A673 (cell line): ENCODE results near the gene NFILZ. TPM values are rescaled to one million over a fixed set of nuclear protein-coding genes. Genes with fewer than 3 reads are reported as not detected.

Experiments
- BruUV-seq: library from RNA; stranded (reverse); fragments of 400-500 nt; replicated peaks from 2 replicates; lab custom pipeline; 2021; lab: Mats Ljungman, UMichigan
- CTCF ChIA-PET: fragments of 300-600 bp; sonication (Branson Sonifier 250); formaldehyde crosslinking; loops from one replicate; lab custom pipeline; 2022; ENCODE audit warnings: antibody characterized with exemption; lab: Charles Lee
- POLR2A ChIA-PET: fragments of 300-600 bp; sonication (Branson Sonifier 250); formaldehyde crosslinking; loops from one replicate; lab custom pipeline; 2022; ENCODE audit warnings: antibody characterized with exemption; ENCODE audit not compliant: low non-redundant PET; lab: Charles Lee
- DNase-seq: peaks from one replicate; pipeline ENCODE4 v3.0.0-alpha.2; 2015; ENCODE audit warnings: low spot score
- H3K27ac ChIP-seq: fragments of 200-600 bp; sonication (generic); 2 replicates; pipeline ENCODE4 v1.5.1; 2016; ENCODE audit warnings: mixed run types, low read depth, mild to moderate bottlenecking, mixed read lengths, antibody characterized with exemption, low read length; ENCODE audit not compliant: poor library complexity, severe bottlenecking
- H3K27me3 ChIP-seq: fragments of 200-600 bp; sonication (generic); replicated peaks from 2 replicates; pipeline ENCODE4 v1.6.1; 2017; ENCODE audit warnings: mixed run types, low read depth, mild to moderate bottlenecking, mixed read lengths, antibody characterized with exemption, low read length; ENCODE audit not compliant: insufficient read depth, poor library complexity
- H3K36me3 ChIP-seq: fragments of 200-600 bp; sonication (generic); 2 replicates; pipeline ENCODE4 v1.6.1; 2016; ENCODE audit warnings: mixed run types, mild to moderate bottlenecking, mixed read lengths, antibody characterized with exemption, low read length; ENCODE audit not compliant: insufficient read depth, poor library complexity, severe bottlenecking
- H3K4me1 ChIP-seq: fragments of 200-600 bp; sonication (generic); 2 replicates; pipeline ENCODE4 v1.6.1; 2017; ENCODE audit warnings: mixed run types, mild to moderate bottlenecking, mixed read lengths, antibody characterized with exemption, low read length; ENCODE audit not compliant: insufficient read depth, poor library complexity, severe bottlenecking
- H3K4me3 ChIP-seq: fragments of 200-600 bp; sonication (generic); 2 replicates; pipeline ENCODE4 v1.5.1; 2016; ENCODE audit warnings: low read depth, mixed run types, mild to moderate bottlenecking, mixed read lengths, low read length; ENCODE audit not compliant: poor library complexity, severe bottlenecking
- H3K9me3 ChIP-seq: fragments of 200-600 bp; sonication (generic); 2 replicates; pipeline ENCODE4 v1.6.1; 2016; ENCODE audit warnings: mixed run types, low read depth, mild to moderate bottlenecking, mixed read lengths, antibody characterized with exemption, low read length; ENCODE audit not compliant: poor library complexity, severe bottlenecking
- EZH2 ChIP-seq: fragments of 200-600 bp; sonication (generic); IDR thresholded peaks from 2 replicates; pipeline ENCODE4 v1.6.1; 2017; ENCODE audit warnings: borderline replicate concordance, low read depth, mild to moderate bottlenecking, mixed read lengths, antibody characterized with exemption, low read length; ENCODE audit not compliant: poor library complexity, severe bottlenecking
- intact Hi-C: fragments of 100-400 bp; cut with micrococcal nuclease; formaldehyde crosslinking; loops from one replicate; pipeline ENCODE4 v1.10.0; 2022; ENCODE audit not compliant: unreplicated experiment
- total RNA-seq: library from RNA; stranded (reverse); gene quantifications from 2 replicates; pipeline ENCODE4 v1.2.3, GENCODE V29; 2021
- TF ChIP-seq, protein P1 (sequence below): fragments of 300-800, 200-600 bp; sonication (generic); conservative IDR thresholded peaks from 2 replicates; pipeline ENCODE4 v1.5.1; 2017; ENCODE audit warnings: low read depth, mild to moderate bottlenecking, antibody characterized with exemption, low read length, moderate library complexity, mixed read lengths

Gene NFILZ
- total RNA-seq, 1 experiment from 2014 or later, result not detected

DNA sequence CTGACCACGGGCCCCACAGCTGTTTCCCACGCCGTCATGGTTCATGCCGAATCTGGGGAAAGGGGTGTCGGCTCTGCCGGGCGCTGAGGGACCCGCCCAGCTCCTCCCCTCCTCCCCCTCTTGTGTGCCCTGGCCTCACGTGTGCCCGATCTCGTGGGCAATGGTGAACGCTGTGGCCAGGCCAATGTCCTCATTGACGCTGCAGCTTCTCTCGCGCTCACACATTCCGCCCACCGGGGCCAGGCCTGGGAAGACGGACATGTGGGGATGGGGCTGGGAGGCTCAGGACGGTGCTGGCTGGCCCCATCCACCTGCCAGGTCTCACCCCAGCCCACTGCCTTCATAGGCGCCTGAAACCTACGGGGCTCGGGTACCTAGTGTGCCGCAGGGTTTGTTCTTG lies 34.3 kb upstream of the NFILZ start:
- no peak for TF ChIP-seq EZH2
- BruUV-seq, result no TSS peak
- H3K27ac ChIP-seq, result no peak overlapping the region
- H3K4me1 ChIP-seq, result peaks cover 5% of the 10 kb centered on the region
- H3K27me3 ChIP-seq, result no peaks in the 10 kb centered on the region
- intact Hi-C loops, result no loop called here
- H3K36me3 ChIP-seq, result peaks cover 5% of the 10 kb centered on the region
- no peaks in the 10 kb centered on the region for H3K9me3 ChIP-seq
- H3K4me3 ChIP-seq, result no peak overlapping the region
- ChIA-PET CTCF (interaction anchor here (0.7 kb wide), 1 partner anchor 728 kb away, joined by 8 read pairs; no protein-coding TSS in a partner anchor), POLR2A (no interaction called here)
- DNase-seq, result no peak

DNA sequence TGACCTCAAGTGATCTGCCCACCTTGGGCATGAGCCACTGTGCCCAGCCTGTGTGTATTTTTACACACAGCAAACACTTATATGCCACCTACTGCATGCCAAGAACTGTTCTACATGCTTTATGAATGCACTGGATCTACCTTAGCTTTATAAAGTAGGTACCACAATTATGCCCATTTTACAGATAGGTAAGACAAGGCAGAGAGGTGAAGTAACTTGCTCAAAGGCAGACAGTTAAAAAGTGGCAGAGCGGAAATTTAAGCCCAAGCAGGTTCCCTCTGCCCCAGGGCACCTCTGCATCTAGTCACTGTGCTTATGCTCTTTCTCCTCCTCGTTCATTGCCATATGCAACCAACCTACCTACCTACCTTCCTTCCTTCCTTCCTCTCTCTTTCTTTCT lies 30.4 kb upstream of the NFILZ start:
- ChIA-PET CTCF (no interaction called here), POLR2A (no interaction called here)
- BruUV-seq, result no TSS peak
- TF ChIP-seq, protein P1, sequence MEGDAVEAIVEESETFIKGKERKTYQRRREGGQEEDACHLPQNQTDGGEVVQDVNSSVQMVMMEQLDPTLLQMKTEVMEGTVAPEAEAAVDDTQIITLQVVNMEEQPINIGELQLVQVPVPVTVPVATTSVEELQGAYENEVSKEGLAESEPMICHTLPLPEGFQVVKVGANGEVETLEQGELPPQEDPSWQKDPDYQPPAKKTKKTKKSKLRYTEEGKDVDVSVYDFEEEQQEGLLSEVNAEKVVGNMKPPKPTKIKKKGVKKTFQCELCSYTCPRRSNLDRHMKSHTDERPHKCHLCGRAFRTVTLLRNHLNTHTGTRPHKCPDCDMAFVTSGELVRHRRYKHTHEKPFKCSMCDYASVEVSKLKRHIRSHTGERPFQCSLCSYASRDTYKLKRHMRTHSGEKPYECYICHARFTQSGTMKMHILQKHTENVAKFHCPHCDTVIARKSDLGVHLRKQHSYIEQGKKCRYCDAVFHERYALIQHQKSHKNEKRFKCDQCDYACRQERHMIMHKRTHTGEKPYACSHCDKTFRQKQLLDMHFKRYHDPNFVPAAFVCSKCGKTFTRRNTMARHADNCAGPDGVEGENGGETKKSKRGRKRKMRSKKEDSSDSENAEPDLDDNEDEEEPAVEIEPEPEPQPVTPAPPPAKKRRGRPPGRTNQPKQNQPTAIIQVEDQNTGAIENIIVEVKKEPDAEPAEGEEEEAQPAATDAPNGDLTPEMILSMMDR, result no peak
- TF ChIP-seq EZH2, result no peak
- Histone ChIP-seq H3K4me1 (no peaks in the 10 kb centered on the region), H3K27me3 (no peaks in the 10 kb centered on the region), H3K4me3 (no peak overlapping the region), H3K27ac (no peak overlapping the region), H3K36me3 (peaks cover 24% of the 10 kb centered on the region), H3K9me3 (peaks cover 6% of the 10 kb centered on the region)
- intact Hi-C loops, result no loop called here
- DNase-seq, result no peak

DNA sequence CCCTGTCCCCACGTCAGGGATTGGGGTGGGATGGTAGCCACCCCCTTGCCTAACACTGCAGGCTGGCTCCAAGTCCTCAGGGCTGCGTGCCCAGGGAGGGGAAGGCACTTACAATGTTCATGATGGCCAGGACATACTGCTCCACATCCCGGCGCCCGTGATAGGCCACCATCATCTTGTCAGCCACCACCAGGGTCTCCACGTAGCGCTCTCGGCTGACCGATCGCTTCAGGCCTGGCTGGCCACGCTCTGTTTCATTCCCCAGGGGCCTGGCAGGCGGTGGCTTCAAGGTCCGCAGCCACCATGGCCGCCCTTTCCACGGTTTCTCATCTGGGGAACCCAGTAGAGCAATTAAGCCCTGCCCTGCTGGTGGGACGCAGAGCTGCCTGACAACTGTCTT lies 29.6 kb upstream of the NFILZ start:
- intact Hi-C loops, result no loop called here
- CTCF ChIA-PET, result interaction anchor here (0.5 kb wide), 1 partner anchor 922 kb away, joined by 4 read pairs; no protein-coding TSS in a partner anchor

DNA sequence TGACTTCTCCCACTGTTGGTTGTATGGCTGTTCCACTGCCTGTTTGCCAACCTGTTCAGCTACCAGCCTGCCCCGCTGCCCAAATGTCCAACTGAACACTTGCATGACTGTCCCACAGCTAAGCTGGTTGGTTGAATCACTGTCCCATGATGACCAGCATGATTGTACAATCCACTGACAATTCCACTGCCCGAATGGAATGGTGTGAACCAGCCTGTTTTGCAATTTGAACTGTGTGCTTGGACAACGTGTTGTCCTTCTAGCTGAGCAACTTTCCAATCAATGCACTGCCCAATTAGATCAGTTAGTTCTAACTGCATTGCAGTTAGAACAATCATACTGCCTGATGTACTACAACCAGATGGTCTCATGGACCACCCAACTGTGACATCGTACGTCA lies 28.6 kb upstream of the NFILZ start:
- H3K4me1 ChIP-seq, result no peaks in the 10 kb centered on the region
- no peaks in the 10 kb centered on the region for H3K27me3 ChIP-seq
- peaks cover 6% of the 10 kb centered on the region for H3K9me3 ChIP-seq
- H3K4me3 ChIP-seq, result no peak overlapping the region
- ChIA-PET POLR2A (no interaction called here), CTCF (no interaction called here)
- intact Hi-C loops, result no loop called here
- DNase-seq, result no peak
- H3K27ac ChIP-seq, result no peak overlapping the region
- TF ChIP-seq EZH2, result no peak
- TF ChIP-seq, protein P1, result no peak
- peaks cover 20% of the 10 kb centered on the region for H3K36me3 ChIP-seq
- BruUV-seq, result no TSS peak

More for the DNA sequence above, 29.6 kb upstream of the NFILZ start:
- TF ChIP-seq, protein P1, result no peak
- no peak for TF ChIP-seq EZH2
- Histone ChIP-seq H3K4me1 (no peaks in the 10 kb centered on the region), H3K27me3 (no peaks in the 10 kb centered on the region), H3K4me3 (no peak overlapping the region), H3K36me3 (peaks cover 24% of the 10 kb centered on the region), H3K27ac (no peak overlapping the region), H3K9me3 (peaks cover 6% of the 10 kb centered on the region)
- no peak for DNase-seq
- POLR2A ChIA-PET, result no interaction called here
- no TSS peak for BruUV-seq
